Stimulated activated CD4-positive, alpha-beta T cell treated with anti-CD3 and anti-CD28 coated beads, Interleukin-1b, Interleukin-23, amount 100 ng/mL, for 24 hours (primary cell): ENCODE measurements around the gene TMEM179B.
"Not testable (repeated sequence)": the region's sequence is repeated elsewhere in the genome, so short reads cannot be mapped to it uniquely, and the experiment has no call there.

Experiments
- DNase-seq, 4 experiments: peaks; one replicate each; pipeline ENCODE4 v3.0.0-alpha.2; 2020; ENCODE audit warnings: low read depth in 4 of 4, low spot score in 1 of 4

TMEM179B gene

DNA sequence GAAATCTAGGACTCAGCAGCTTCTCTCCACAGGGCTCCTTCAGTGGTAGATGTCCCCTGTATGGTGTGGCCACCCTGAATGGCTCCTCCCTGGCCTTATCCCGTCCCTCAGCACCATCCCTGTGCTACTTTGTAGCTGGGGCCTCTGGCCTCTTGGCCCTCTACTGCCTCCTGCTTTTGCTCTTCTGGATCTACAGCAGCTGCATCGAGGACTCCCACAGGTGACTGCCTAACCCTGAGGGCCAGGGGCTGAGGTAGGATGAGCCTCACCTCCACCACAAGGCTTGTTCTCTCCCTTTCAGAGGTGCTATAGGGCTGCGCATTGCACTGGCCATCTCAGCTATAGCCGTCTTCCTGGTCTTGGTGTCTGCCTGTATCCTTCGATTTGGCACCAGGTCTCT, 1.8 kb downstream of the TMEM179B start:
- DNase-seq: no peak

DNA sequence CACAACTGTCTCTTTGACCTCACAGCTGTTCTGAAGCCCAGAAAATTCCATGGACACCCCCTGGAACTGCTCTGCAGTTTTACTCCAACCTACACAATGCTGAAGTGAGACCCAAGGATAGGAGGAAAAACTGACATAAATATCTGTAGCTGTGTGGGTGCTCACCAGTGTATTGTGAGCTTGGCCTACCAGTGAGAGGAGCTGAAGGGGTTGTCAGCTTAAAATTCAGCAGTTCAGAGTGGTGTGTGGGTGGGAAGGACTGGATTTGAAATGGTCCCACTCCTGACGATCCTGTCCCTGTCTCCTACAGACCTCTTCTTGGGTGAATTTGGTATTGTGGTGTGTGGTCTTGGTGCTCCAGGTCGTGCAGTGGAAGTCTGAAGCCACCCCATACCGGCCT, 2.4 kb downstream of the TMEM179B start:
- DNase-seq: no peak

DNA sequence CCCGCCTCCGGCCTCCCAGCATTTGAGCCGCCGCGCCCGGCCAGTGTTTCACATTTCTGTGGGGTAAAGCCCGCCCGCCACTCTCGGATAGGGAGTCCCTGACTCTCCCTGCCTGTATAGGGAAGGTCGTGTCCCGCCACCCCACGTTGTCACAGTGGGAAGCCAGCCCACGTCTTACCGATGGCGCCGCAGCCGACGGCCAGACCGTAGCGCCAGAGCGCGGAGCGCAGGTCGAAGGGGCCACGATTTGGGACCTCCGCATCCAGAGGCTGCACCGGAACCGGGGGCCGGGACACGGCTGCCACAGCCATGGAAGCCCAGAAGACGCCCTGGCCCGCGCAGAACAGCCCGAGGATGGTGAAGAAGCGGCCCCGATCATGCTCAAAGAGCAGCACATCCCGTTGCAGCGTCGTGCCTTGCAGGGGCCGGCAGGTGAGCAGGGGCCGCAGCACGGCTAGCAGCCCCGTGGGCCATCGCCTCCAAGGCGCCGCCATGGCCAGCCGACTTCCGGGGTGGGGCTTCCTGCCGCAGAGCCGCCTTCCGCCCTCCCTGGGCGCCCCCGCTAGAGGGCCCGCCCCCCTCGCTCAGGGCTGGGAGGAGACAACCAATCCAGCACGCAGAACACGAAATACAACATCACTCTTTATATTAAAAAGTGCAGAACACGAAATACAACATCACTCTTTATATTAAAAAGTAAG, 4.4 kb downstream of the TMEM179B start, which contains the start of gene TMEM223:
Gene TMEM223 (minus strand): TSS at position 506 of the 701 bp plus-strand sequence. CDS start 12 bp downstream, at position 494.
- peak; percentile 73 to 87 (median 84) for DNase-seq

DNA sequence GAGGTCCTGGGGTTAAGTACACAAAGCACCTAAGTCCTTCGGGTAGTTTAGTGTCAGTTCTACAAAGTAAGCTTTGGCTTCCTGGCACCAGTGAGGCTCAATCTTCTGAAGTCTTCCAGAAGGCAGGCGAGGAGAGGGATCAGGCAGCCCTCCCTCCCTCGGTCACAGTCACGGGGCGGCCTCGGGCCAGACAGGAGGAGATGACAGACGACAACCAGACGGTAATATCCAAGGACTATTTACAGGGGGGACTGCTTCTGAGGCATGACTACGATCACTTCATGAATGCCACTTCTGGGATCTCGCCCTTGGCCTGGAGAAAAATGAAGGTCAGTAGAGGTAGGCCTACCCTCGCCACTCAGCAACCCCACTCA, 5.0 kb downstream of the TMEM179B start:
- DNase-seq: no peak

DNA sequence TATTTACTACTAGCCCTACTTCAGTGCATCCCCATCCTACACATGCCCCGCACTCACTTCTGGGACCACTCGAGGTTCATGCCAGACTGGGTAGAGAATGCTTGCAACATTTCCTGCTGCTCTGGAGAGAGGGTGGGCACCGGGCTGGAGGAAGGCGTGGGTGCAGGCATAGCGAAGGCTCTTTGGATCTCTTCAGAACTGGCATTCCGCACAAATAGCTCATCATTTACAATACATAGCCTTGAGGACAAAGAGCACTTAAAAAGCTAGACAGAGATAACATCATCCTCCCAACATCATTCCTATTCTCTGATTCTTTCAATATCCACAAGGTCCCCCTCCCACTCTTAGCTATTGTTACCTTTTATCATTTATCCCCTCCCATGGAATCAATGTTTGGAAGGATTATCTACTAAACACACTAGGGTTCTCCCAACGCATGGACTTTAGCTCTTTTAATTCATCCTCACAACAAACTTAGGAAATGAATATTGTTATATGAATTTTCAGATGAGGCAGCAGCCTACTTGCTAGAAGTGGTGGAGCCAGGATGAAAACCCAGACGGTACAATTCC, 7.1 kb downstream of the TMEM179B start:
- no peak for DNase-seq

DNA sequence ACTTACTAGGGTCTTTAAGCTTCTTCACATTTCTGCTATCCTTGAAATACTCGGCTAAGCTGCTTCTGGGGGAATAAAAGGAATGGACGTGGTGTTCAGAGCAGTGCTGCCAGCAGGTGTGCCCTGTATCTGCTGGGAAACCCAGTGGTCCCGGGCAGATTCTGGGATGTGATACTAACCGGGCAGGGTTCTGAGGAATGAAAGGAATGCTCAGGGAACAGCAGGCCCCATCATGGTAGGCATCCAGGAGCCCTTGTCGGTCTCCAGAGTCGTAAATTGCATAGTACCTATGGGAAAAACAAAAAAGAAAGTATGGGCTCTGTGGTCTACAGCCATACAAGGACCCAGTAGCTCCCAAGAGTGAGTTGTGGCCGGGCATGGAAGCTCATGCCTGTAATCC, 9.1 kb downstream of the TMEM179B start:
- DNase-seq: no peak

DNA sequence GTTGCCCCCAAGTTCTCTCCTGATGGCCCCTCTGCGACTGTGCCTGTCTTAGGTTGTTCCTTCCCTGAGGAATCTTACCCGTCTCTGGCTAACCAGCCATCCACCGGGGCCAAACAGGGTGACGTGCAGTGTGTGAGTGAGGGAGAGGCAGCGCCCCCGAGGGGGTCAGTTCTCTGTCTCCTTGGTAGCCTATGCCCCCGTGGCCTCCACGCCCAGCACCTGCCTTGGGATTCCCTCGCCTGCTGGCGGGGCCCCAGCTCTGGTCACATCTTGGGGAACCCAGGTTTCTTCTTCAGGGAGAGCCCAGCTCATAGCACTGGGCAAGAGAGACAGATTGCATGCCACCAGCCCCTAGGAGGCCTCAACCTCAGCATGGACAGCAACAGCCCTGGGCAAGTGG, 12.3 kb downstream of the TMEM179B start:
- no peak for DNase-seq

DNA sequence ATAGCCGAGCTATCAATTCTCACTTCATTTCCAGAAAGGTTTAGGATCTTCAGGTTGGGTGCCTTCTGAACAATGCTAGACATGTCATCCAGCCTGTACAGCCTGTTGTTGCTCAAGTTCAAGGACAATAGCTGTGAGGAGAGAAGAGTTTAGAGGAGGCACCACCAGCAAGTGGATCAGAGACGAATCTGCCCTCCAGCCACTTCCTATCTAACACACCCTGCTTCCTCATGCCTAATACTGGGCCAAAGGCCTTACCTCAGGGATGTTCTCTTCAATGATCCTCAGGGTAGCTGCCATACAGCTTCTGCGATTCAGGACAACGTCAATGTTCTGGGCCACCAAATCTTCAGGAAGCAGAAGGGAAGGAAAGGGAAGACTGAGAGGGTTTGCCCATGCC, 13.9 kb downstream of the TMEM179B start:
- DNase-seq: no peak

DNA sequence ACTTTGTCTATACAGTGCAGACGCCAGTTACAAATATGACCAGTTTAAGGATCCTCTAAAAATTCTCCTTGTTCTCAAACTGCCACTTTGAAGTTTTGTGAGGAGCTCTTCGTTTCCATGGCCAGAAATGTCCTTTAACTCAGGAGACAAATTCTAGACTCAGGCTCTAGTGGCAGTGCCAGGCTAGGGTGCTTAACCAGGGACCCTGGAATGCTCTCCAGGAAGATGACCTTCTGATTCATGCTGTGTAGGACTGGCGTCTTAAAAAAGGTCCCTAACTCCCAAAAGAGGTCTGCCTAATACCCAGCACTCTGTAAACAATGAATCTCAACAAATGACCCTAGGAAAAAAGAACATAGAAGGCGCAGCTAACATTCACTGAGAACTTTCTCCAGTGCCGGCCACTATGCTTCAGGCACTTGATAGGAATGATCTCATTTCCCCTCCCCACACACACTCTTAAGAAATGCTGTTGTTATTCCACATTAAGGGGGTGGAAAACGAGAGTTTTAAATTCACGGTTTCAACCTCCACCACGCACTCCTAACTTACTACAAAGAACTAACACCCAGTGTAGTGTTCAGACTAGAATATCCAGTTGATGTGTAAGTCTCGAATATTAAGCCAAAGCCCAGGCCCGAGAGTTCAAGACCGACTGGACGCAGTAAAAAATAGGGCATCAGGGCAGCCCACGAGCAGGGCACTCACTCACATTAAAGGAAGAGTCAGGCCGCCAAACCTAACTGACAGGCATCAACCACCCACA, 17.3 kb downstream of the TMEM179B start:
- DNase-seq: no peak

DNA sequence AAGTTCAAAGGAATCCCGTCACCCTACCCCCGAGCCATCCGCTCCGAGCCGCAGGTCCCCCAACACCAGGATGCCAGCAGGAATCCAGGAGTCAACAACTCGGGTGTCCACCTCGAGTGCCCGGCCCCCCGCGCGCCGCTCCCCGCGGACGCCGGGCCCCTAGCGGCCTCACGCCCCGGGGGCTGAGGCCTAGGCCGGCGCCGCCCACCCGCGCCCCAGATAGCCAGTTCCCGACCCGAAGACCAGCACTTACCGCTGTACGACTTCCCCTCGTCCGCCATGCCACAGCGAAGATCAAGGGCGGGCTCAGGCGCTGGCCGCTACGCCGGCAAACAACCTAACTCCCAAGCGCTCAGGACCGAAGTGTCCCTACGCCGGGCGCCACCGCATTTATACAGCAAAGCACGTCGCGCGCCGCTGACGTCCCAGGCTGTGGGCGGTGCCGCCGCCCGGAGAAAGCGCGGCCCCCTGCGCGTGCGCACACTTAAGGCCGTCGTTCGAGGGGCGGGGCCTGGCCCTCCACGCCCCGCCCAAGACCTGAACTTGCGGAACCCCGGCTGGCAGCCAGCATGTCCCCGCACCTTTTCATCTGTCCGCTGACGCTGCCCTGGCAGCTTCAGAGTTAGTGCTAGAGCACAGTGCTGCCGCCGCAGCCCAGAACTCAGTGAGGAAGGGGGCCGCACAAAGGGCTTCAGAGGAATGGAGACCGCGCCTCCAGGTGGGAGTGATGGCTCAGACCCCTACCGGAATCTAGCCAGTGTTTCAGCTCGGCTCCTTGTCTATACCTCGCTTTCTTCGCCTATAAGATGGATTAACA, 18.1 kb downstream of the TMEM179B start, which contains the start of gene NXF1:
Gene NXF1 (minus strand): TSS at position 365 of the 817 bp plus-strand sequence. CDS start 84 bp downstream, at position 281.
- peak; percentile 91 to 97 (median 92) for DNase-seq

DNA sequence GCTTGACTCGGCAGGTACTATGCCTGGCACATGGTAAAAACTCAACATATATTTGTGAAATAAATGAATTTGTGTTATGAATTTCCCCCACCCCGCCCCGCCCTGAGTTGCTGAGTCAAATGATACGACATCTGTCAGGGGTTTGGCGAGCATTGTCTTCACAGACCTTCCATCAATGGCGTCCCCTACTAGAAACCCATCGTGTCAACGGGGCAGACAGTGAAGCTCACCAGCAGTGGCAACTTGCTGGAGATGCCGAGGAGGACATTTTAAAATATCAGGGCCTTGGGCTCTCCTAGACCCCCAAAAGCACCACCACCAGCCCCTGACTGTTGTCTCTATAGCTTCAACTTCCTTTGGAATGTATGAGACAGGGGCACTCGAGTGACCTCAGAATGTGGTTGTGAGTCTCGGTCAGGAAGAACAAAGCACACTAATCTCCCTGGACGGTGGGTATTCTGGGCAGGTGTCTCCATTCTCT, 18.8 kb downstream of the TMEM179B start:
- no peak for DNase-seq

DNA sequence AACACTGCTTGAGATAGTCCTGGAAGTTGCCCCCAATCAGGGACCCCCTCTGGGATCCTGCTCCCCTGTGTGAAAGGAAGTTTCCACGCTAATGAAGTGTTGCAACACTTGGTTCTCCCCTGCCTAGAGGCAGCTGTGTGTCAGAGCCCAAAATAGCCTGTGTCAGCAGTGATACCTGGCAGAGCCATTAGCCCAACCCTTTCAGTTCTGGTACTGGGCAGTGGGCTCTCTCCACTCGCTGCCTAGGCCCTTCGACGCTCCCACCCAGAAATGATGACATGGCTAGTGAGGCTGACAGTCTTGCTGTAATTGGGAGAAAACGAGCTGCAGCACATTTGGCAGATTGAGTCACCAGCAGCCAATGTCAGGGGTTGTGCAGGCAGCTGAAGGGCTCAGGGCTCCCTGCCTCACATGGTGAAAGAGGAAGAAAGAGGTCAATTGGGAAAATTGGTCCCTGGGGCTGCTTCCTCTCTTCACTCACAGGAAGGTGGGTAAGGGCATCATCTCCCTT, 19.5 kb downstream of the TMEM179B start:
- no peak for DNase-seq

DNA sequence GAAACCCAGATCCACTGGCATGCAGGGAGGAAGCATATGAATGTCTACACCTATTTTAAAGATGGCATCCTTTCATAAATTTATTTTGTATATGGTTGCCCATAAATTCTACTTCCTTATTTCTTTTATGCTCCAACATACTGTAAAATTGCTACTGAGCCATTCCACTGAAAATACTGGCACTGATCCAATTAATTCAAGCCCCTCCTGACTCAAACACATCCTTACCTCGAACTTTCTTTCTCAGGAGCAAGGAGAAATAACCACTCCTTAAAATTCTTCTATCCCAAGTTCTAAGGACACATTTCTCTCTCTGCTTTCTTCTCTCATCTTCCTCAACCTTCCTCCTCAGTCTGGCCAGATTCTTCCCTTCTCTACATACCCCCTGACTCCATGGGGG, 23.5 kb downstream of the TMEM179B start:
- DNase-seq: no peak

DNA sequence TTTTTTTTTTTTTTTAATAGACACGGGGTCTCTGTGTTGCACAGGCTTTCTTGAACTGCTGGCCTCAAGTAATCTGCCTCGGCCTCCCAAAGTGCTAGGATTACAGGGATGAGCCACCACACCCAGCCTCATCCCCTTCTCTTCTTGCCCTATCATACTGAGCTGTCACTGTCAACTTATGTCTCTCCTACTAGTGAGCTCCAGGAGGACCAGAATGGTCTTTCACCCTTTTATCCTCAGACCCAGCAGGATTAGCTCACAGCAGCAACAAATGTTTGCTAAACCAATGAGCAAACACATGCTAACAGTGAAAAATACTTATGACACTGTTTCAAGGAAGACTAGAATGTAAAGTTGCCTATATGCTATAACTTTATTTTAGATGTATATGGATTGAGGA, 24.5 kb downstream of the TMEM179B start:
- no peak for DNase-seq

DNA sequence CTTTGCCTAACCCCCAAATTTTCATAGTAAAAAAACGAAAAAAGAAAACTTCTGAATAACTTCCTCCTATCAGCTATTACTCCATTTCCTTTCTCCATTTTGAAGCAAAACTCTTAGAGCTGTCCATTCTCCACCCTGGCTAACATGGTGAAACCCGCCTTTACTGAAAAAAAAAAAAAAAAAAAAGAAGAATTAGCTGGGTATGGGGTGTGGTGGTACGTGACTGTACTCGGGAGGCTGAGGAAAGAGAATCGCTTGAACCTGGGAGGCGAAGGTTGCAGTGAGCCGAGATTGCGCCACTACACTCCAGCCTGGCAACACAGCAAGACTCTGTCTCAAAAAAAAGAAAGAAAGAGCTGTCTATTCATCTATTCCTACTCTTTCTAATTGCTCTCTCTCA, 29.4 kb downstream of the TMEM179B start:
- no peak for DNase-seq

DNA sequence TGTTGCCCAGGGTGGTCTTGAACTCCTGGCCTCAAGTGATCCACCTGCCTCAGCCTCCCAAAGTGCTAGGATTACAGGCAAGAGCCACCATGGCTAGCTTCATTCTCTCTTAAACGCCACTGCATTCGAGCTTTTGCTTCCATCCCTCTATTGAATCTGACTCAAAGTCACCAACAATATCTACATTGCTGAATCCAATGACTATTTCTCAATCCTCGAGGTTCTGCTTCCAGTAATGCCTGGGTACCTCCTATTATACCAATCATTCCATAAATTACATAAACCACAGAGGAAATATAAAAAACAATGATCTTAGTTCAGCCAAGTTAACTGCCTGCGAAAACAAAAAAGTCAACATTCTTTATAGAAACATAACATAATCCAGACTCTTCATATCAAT, 29.9 kb downstream of the TMEM179B start:
- DNase-seq: no peak

DNA sequence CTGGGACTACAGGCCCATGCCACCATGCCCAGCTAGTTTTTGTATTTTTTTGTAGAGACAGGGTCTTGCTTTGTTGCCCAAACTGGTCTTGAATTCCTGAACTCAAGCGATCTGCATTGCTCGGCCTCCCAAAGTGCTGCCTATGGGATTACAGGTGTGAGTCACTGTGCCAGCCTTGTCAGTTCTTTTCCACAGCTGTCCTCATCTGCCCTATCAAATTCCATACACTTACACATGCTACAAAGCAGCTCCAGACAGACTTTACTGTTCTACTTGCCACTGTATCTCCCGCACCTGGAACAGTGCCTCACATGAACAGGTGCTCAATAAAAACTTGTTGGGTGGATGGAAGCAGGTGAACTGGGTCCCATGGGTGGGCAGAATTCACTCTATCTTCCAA, 36.5 kb downstream of the TMEM179B start:
- DNase-seq: no peak

DNA sequence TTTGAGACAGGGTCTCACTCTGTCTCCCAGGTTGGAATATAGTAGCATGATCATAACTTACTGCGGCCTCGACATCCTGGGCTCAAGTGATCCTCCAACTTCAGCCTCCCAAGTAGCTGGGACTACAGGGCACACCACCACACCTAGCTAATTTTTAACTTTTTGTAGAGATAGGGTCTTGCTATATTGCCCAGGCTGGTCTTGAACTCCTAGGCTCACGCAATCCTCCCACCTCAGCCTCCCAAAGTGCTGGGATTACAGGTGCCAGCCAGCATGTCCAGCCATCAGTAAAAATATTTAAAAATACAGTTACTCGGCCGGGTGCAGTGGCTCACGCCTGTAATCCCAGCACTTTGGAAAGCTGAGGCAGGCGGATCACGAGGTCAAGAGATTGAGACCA, 40.9 kb downstream of the TMEM179B start:
- DNase-seq: not testable (repeated sequence)

DNA sequence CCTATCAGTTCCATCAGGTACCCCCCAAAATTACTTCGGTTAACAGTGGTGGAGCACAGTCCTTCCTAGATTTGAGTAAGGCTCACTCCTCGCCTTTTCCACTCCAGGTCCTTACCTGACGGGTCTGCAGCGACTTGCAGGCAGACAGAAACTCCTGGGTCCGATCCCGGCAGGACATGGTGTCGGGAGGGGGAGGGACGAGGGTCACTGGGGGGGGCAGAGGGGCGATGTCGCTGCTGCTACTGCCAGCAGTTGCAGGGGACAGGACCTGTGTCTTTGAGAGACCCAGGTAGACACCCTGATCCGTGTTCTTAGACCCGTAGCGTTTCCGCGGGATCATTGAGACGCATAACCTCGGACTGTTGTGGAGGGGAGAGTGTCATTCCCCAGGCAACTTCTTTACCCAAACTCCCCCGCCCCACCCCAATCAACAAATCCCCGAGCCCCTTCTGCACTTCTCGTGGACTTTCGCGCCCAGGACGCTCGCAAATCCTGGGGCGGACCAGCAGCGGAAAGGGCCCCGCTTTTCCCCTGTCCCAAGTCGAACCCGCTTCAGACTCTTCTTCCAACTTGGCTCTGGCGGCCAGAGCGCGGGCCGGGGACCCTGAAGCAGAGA, 43.8 kb downstream of the TMEM179B start:
- DNase-seq: no peak

DNA sequence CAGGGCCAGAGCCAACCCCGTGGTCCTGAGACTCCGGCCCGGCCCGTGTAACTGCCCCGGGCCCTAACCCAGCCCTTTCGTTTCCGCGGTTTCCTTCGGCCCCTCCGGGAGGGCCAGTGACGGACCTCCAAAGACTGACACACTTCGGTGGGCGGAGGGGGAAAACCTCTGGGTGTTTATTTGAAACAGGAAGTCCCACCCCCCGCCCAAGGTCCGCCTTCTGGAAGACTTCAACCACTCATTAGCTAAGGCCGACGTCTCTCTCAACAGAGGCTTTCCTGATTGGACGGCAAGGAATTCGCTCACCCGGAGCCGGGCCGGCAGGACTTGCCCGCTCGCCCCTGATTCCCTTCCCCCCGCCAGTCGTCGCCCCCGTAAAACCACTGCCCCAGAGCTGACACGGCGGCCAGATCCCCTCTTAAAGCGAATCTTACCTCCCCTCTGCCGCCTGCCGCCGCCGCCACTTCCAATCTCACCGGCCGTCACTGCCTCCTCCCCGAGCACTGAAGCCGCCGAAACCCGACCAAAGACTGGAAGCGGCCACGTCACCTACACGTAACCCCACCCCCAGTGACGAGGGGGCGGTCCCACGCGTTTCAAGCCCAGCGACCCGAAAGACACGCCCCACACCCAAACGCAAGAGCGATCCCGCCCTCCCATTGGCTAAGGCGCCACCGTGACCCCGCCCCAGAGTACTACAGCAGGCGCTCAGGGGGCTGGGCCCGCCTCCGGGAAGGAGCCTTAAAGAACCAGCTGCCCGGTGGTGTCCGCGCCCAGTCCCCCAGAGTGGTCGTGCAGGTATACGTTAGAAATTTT, 44.5 kb downstream of the TMEM179B start, which contains the start of gene STX5:
Gene STX5 (minus strand): TSS at position 532 of the 816 bp plus-strand sequence. CDS start 808 bp downstream, outside the sequence.
- peak; percentile 98 to 100 (median 99) for DNase-seq
